Limb (tissue), 2 donors: ENCODE results near the gene BOD1L1.

Experiments used
- DNase-seq, 2 donors: peaks; one replicate each; pipeline ENCODE4 v3.0.0-alpha.2; 2016; ENCODE audit errors: extremely low spot score in 2 of 2

BOD1L1 gene

GRCh38 chr4:13626492-13627177 lies 890 bp downstream of the BOD1L1 start:
- DNase-seq, result no peak

- DNase-seq, result no peak
Measured at GRCh38 chr4:13618212-13618806, 9.2 kb downstream of the BOD1L1 start.

GRCh38 chr4:13617801-13618200 lies 9.7 kb downstream of the BOD1L1 start:
- DNase-seq, result no peak

GRCh38 chr4:13616597-13616996 lies 10.9 kb downstream of the BOD1L1 start:
- DNase-seq, result no peak

- DNase-seq, result no peak
Measured at GRCh38 chr4:13615161-13615560, 12.4 kb downstream of the BOD1L1 start.

- DNase-seq, result no peak
Measured at GRCh38 chr4:13612569-13612968, 15.0 kb downstream of the BOD1L1 start.

- DNase-seq, result no peak
Measured at GRCh38 chr4:13611283-13611842, 16.2 kb downstream of the BOD1L1 start.

- DNase-seq, result no peak
Measured at GRCh38 chr4:13605330-13605729, 22.2 kb downstream of the BOD1L1 start.

- no peak for DNase-seq
Measured at GRCh38 chr4:13601848-13602247, 25.7 kb downstream of the BOD1L1 start.

- no peak for DNase-seq
Measured at GRCh38 chr4:13601048-13601447, 26.5 kb downstream of the BOD1L1 start.

- DNase-seq, result no peak
Measured at GRCh38 chr4:13599159-13599558, 28.4 kb downstream of the BOD1L1 start.

GRCh38 chr4:13597604-13598003 lies 29.9 kb downstream of the BOD1L1 start:
- DNase-seq, result no peak

- no peak for DNase-seq
Measured at GRCh38 chr4:13597141-13597540, 30.4 kb downstream of the BOD1L1 start.

- no peak for DNase-seq
Measured at GRCh38 chr4:13592220-13592619, 35.3 kb downstream of the BOD1L1 start.

- no peak for DNase-seq
Measured at GRCh38 chr4:13590766-13591165, 36.8 kb downstream of the BOD1L1 start.

GRCh38 chr4:13588954-13589353 lies 38.6 kb downstream of the BOD1L1 start:
- DNase-seq, result no peak

GRCh38 chr4:13584481-13584880 lies 43.0 kb downstream of the BOD1L1 start:
- no peak for DNase-seq

GRCh38 chr4:13580036-13580435 lies 47.5 kb downstream of the BOD1L1 start:
- DNase-seq, result no peak

GRCh38 chr4:13577660-13578059 lies 49.9 kb downstream of the BOD1L1 start:
- no peak for DNase-seq

GRCh38 chr4:13570916-13571315 lies 56.6 kb downstream of the BOD1L1 start:
- DNase-seq, result no peak

GRCh38 chr4:13567125-13567524 lies 60.4 kb downstream of the BOD1L1 start:
- DNase-seq, result no peak

GRCh38 chr4:13562876-13563275 lies 64.6 kb downstream of the BOD1L1 start:
- no peak for DNase-seq

- no peak for DNase-seq
Measured at GRCh38 chr4:13561673-13562072, 65.9 kb downstream of the BOD1L1 start.
